ENCODE results near the gene NRG2.

Gene NRG2

GRCh38 chr5:139807647-139808030 lies 235.5 kb downstream of the NRG2 start:
- no peak overlapping the region for H3K4me3 ChIP-seq (ENCODE audit: low read depth, low read length)
- TF ChIP-seq CTCF (IDR thresholded peaks at IDR 0.05; ENCODE audit: low read depth, low read length), result no peak

GRCh38 chr5:139806726-139807646 lies 236.1 kb downstream of the NRG2 start:
- H3K4me3 ChIP-seq (ENCODE audit: low read depth, low read length), result no peak overlapping the region
- no peak for TF ChIP-seq CTCF (IDR thresholded peaks at IDR 0.05; ENCODE audit: low read depth, low read length)

GRCh38 chr5:139806111-139806510 lies 237.0 kb downstream of the NRG2 start:
- TF ChIP-seq CTCF (IDR thresholded peaks at IDR 0.05; ENCODE audit: low read depth, low read length), result no peak
- no peak overlapping the region for H3K4me3 ChIP-seq (ENCODE audit: low read depth, low read length)

- H3K4me3 ChIP-seq (ENCODE audit: low read depth, low read length), result no peak overlapping the region
- no peak for TF ChIP-seq CTCF (IDR thresholded peaks at IDR 0.05; ENCODE audit: low read depth, low read length)
These were observed 237.6 kb downstream of the NRG2 start for GRCh38 chr5:139805545-139805944.

- H3K4me3 ChIP-seq (ENCODE audit: low read depth, low read length), result no peak overlapping the region
- no peak for TF ChIP-seq CTCF (IDR thresholded peaks at IDR 0.05; ENCODE audit: low read depth, low read length)
These were observed 238.2 kb downstream of the NRG2 start for GRCh38 chr5:139804800-139805397.

- no peak for TF ChIP-seq CTCF (IDR thresholded peaks at IDR 0.05; ENCODE audit: low read depth, low read length)
- H3K4me3 ChIP-seq (ENCODE audit: low read depth, low read length), result no peak overlapping the region
These were observed 239.1 kb downstream of the NRG2 start for GRCh38 chr5:139803978-139804377.

GRCh38 chr5:139799359-139799758 lies 243.7 kb downstream of the NRG2 start:
- H3K4me3 ChIP-seq (ENCODE audit: low read depth, low read length), result no peak overlapping the region
- no peak for TF ChIP-seq CTCF (IDR thresholded peaks at IDR 0.05; ENCODE audit: low read depth, low read length)
